Measurements from ENCODE around the gene GATAD2B. TPM values are rescaled to one million over a fixed set of nuclear protein-coding genes. Genes with fewer than 3 reads are reported as not detected.

The GATAD2B gene
- total RNA-seq, 1 donor from 2014 or later: 48.4 TPM

DNA sequence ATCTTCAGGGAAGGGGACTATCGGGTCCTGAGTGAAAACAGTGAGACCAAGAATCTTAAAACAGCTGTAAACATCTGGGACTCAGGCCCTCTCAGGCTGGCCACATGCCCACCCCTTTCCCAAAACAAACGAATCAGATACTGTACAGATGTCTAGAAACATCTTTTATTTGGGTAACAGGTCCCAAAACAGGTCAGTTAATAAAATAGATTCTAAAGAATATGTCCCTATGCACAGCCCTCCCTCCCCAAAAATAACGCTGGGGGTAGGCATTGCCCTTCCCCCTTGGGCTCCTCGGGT lies 36.1 kb upstream of the GATAD2B start:
- peaks cover 37% of the 10 kb centered on the region for H3K4me1 Mint-ChIP-seq (ENCODE audit: low read depth, unreplicated experiment)
- H3K27me3 Mint-ChIP-seq (ENCODE audit: low read depth, unreplicated experiment): no peaks in the 10 kb centered on the region
- Histone ChIP-seq H3K4me3 (ENCODE audit: insufficient read depth, low read depth, low read length) (no peak overlapping the region), H3K27ac (ENCODE audit: low read depth, low read length) (peak overlapping the region; percentile 37), H3K4me2 (ENCODE audit: low read length) (peak overlapping the region; percentile 97), H3K36me3 (ENCODE audit: insufficient read depth, low read length) (no peaks in the 10 kb centered on the region), H3K27me3 (ENCODE audit: insufficient read depth, low read length) (no peaks in the 10 kb centered on the region), H3K9me3 (ENCODE audit: insufficient read depth, low read depth, low read length) (no peaks in the 10 kb centered on the region), H4K20me1 (ENCODE audit: insufficient read depth, low read length) (peaks cover 48% of the 10 kb centered on the region), H3K79me2 (ENCODE audit: insufficient read depth, low read length) (peaks cover 74% of the 10 kb centered on the region), H3K9ac (ENCODE audit: low read length) (peak overlapping the region; percentile 91), H3K4me1 (ENCODE audit: insufficient read depth, low read length) (peaks cover 31% of the 10 kb centered on the region), H2AFZ (ENCODE audit: low read depth, low read length) (no peak overlapping the region)
- H3K9me3 Mint-ChIP-seq (ENCODE audit: unreplicated experiment): no peaks in the 10 kb centered on the region
- peaks cover 9% of the 10 kb centered on the region for H3K36me3 Mint-ChIP-seq (ENCODE audit: low read depth, unreplicated experiment)
- H3K27ac Mint-ChIP-seq (ENCODE audit: unreplicated experiment): peak overlapping the region; percentile 94
- peak overlapping the region; percentile 99 for H3K4me3 Mint-ChIP-seq (ENCODE audit: unreplicated experiment)
- no peak for TF ChIP-seq EZH2 (IDR thresholded peaks at IDR 0.05; ENCODE audit: insufficient read depth, low read length)
- TF ChIP-seq, protein P1, sequence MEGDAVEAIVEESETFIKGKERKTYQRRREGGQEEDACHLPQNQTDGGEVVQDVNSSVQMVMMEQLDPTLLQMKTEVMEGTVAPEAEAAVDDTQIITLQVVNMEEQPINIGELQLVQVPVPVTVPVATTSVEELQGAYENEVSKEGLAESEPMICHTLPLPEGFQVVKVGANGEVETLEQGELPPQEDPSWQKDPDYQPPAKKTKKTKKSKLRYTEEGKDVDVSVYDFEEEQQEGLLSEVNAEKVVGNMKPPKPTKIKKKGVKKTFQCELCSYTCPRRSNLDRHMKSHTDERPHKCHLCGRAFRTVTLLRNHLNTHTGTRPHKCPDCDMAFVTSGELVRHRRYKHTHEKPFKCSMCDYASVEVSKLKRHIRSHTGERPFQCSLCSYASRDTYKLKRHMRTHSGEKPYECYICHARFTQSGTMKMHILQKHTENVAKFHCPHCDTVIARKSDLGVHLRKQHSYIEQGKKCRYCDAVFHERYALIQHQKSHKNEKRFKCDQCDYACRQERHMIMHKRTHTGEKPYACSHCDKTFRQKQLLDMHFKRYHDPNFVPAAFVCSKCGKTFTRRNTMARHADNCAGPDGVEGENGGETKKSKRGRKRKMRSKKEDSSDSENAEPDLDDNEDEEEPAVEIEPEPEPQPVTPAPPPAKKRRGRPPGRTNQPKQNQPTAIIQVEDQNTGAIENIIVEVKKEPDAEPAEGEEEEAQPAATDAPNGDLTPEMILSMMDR (IDR thresholded peaks at IDR 0.05; ENCODE audit: insufficient read depth, low read depth, low read length): no peak
- no peak for FAIRE-seq
- no peak for DNase-seq (ENCODE audit: low read depth)

DNA sequence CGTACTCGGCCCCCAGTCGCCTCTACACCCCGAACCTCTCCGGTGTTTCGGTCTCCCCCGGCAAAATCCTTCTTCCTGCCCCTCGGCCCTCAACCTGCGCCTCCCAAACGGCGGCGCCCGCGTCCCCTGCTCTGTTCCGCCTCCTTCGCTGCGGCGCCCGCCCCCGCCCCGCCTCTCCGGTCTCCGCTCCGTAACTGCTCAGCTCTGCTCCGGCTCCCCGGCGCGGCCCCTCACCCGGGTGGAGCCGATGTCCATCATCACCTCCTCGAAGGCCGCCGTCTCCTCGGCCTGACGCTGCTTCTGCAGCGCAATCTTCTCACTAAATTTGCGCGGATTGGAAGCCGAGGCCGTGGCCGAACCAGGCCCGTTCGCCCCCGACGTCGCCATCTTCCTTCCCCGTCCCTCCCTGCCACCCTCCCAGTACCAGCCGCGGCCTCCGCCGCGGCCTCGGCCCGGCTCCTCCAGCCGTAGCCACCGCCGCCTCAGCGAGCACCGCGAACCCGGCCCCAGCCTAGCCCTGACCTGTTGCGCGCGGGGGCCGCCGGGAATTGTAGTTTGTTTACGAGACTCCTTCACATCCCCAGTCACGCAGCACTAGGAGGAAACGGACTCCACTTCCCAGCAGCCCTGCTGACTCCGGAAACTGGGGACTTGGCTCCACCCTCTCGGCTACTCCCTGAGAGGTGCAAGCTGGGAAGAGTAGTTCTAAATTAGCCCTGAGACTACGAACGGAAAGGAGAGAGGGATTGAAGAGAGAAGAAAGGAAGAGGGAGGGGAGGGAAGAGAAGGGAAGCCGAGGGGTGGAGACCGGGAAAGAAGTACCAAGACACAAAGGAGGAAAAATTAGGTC lies 35.6 kb upstream of the GATAD2B start, which contains the start of gene CRTC2:
Gene CRTC2, minus strand, starts transcription at position 502 of the 850 bp plus-strand sequence. Its CDS starts 115 bp downstream, at position 387.
- H3K4me3 Mint-ChIP-seq (ENCODE audit: unreplicated experiment): peak within 1 kb of the TSS; percentile 99
- peaks cover 77% of the 10 kb centered on the region for H3K79me2 ChIP-seq (ENCODE audit: insufficient read depth, low read length)
- FAIRE-seq: peak; percentile 56

More for the DNA sequence above, 35.6 kb upstream of the GATAD2B start, which contains the start of gene CRTC2:
- Histone ChIP-seq H3K27me3 (ENCODE audit: insufficient read depth, low read length) (no peaks in the 10 kb centered on the region), H3K4me3 (ENCODE audit: insufficient read depth, low read depth, low read length) (peak within 1 kb of the TSS; percentile 81), H3K4me1 (ENCODE audit: insufficient read depth, low read length) (peaks cover 31% of the 10 kb centered on the region), H3K27ac (ENCODE audit: low read depth, low read length) (peak within 1 kb of the TSS; percentile 72), H3K9ac (ENCODE audit: low read length) (peak within 1 kb of the TSS; percentile 91), H3K4me2 (ENCODE audit: low read length) (peak within 1 kb of the TSS; percentile 97), H3K36me3 (ENCODE audit: insufficient read depth, low read length) (no peaks in the 10 kb centered on the region), H3K9me3 (ENCODE audit: insufficient read depth, low read depth, low read length) (no peaks in the 10 kb centered on the region), H4K20me1 (ENCODE audit: insufficient read depth, low read length) (peaks cover 54% of the 10 kb centered on the region), H2AFZ (ENCODE audit: low read depth, low read length) (peak within 1 kb of the TSS; percentile 76)
- H3K27ac Mint-ChIP-seq (ENCODE audit: unreplicated experiment): peak within 1 kb of the TSS; percentile 94
- peaks cover 38% of the 10 kb centered on the region for H3K4me1 Mint-ChIP-seq (ENCODE audit: low read depth, unreplicated experiment)
- no peaks in the 10 kb centered on the region for H3K9me3 Mint-ChIP-seq (ENCODE audit: unreplicated experiment)
- H3K27me3 Mint-ChIP-seq (ENCODE audit: low read depth, unreplicated experiment): no peaks in the 10 kb centered on the region
- H3K36me3 Mint-ChIP-seq (ENCODE audit: low read depth, unreplicated experiment): peaks cover 9% of the 10 kb centered on the region
- TF ChIP-seq EZH2 (IDR thresholded peaks at IDR 0.05; ENCODE audit: insufficient read depth, low read length): no peak
- TF ChIP-seq, protein P1 (IDR thresholded peaks at IDR 0.05; ENCODE audit: insufficient read depth, low read depth, low read length): no peak
- peak; percentile 96 for DNase-seq (ENCODE audit: low read depth)

Measured in astrocyte (in vitro differentiated cells and primary cell).